ENCODE results near the gene SIGLEC15.

DNA sequence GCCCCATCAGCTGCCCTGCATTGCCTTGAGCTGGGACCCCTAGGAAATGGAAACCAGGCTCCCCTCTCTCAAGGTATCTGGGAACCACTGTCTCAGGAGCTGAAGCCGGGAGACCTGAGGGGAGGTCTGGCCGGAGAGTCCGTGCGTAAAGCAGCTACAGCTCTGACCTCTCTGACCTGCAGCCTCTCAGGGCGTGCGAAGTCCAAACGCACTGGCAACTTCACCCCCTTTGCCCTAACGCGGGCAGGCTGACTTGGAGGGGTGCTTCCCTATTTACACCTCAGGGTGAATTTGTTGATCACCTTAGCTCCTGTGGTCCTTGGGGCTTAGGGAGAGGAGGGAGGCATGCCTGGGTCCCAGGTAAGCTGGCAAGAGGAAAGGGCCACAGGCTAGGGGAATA is 17.5 kb downstream of the SIGLEC15 start:
- TF ChIP-seq, protein P1, sequence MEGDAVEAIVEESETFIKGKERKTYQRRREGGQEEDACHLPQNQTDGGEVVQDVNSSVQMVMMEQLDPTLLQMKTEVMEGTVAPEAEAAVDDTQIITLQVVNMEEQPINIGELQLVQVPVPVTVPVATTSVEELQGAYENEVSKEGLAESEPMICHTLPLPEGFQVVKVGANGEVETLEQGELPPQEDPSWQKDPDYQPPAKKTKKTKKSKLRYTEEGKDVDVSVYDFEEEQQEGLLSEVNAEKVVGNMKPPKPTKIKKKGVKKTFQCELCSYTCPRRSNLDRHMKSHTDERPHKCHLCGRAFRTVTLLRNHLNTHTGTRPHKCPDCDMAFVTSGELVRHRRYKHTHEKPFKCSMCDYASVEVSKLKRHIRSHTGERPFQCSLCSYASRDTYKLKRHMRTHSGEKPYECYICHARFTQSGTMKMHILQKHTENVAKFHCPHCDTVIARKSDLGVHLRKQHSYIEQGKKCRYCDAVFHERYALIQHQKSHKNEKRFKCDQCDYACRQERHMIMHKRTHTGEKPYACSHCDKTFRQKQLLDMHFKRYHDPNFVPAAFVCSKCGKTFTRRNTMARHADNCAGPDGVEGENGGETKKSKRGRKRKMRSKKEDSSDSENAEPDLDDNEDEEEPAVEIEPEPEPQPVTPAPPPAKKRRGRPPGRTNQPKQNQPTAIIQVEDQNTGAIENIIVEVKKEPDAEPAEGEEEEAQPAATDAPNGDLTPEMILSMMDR (IDR thresholded peaks at IDR 0.05 in 2 of 3, conservative IDR thresholded peaks at IDR 0.05 in 1 of 3; ENCODE audit: control insufficient read depth in 2 of 3, extremely low read depth in 1 of 3, insufficient read depth in 1 of 3, low read depth in 3 of 3, low read length in 3 of 3), result no peak
- TF ChIP-seq POLR2A (IDR thresholded peaks at IDR 0.05; ENCODE audit: low read depth, low read length), result no peak

Measured in GM12878 (cell line).